GM10266 (cell line): Measurements from ENCODE around the gene EXOC1.
A peak's percentile ranks its signal among the peaks of the same experiment; 100 is the strongest.
"Not testable (repeated sequence)": the region's sequence is repeated elsewhere in the genome, so short reads cannot be mapped to it uniquely, and the experiment has no call there.

Experiments
- DNase-seq: peaks from one replicate; pipeline ENCODE4 v3.0.0; 2012; ENCODE audit errors: extremely low spot score
- CTCF ChIP-seq: IDR thresholded peaks from 2 replicates; pipeline ENCODE4 v1.5.1; 2012; ENCODE audit warnings: mild to moderate bottlenecking, low read depth; ENCODE audit not compliant: control insufficient read depth, insufficient read depth; ENCODE audit errors: missing control alignments

EXOC1 gene

GRCh38 chr4:55932511-55932910, 79.1 kb downstream of the EXOC1 start:
- TF ChIP-seq CTCF, result no peak
- no peak for DNase-seq

DNA sequence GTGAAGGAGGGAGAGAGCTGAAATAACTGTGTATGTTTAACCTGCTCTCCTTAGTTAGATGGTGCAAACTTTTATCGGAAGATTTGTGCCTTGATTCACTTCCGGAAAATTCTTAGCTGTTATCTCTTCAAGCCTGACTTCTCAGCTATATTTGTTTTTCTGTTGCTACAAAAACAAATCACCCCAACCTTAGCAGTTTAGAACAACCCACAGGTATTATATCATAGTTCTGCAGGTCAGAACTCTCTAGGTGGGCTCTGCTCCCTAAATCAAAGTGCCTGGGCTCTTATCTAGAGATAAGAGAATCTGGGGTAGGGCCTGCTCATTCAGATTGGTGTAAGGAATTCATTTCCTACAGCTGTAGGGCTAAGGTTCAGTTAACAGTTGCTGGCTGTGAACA, 80.2 kb downstream of the EXOC1 start:
- TF ChIP-seq CTCF, result no peak

GRCh38 chr4:55935907-55936306, 82.5 kb downstream of the EXOC1 start:
- DNase-seq, result not testable (repeated sequence)

More for the DNA sequence above, 80.2 kb downstream of the EXOC1 start:
- no peak for DNase-seq

DNA sequence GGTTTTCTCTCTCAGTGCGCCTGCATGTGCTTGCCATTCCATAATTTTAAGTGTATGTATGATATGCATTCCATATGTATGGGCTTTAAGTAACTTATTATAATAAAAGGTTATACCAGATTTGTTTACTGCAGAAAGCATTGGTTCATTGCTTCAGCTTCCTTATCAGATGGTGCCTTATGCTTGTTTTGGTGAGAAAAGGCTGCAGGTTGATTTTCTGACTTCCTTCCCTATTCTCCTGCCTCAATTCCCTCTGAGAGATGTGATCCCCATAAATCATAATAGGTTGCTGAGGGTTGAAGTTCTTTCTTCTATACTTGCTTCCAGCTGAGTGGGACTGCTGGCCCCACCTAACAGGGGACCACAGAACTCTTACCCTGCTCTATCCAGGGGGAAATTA, 85.0 kb downstream of the EXOC1 start:
- no peak for DNase-seq
- TF ChIP-seq CTCF, result no peak

- DNase-seq, result no peak
- no peak for TF ChIP-seq CTCF
Measured at GRCh38 chr4:55939421-55939820, 86.0 kb downstream of the EXOC1 start.

DNA sequence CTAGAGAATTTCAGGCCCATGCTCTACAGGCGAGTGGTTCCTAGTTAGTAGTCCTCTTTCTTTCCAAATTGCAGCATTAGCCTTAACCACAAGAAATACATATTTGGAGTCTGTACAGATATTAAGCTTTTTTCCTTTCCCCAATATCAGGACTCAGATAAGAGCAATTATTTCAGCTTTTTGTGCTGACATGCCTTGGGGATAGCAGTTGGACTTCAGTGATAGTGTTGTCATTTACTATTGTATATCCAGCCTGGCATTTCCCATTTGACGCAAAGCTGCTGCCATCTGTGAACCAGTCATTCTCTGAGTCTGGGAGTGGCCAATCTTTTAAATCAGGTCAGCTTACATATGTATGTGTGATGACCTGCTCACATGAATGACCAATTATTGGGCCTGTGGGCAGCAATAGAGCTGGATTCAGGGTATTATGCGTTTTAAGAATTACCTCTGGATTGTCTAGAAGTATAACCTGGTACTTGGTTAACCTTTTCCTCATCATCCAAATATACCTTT, 88.5 kb downstream of the EXOC1 start:
- no peak for TF ChIP-seq CTCF
- no peak for DNase-seq

GRCh38 chr4:55947254-55947882, 93.9 kb downstream of the EXOC1 start:
- TF ChIP-seq CTCF, result no peak
- peak; percentile 42 for DNase-seq

GRCh38 chr4:55947912-55948725, 94.7 kb downstream of the EXOC1 start:
- DNase-seq, result peak; percentile 56
- peak; percentile 8 for TF ChIP-seq CTCF
